ENCODE measurements around the gene VEGFC. TPM values are rescaled to one million over a fixed set of nuclear protein-coding genes. Genes with fewer than 3 reads are reported as not detected.

VEGFC gene
- total and polyA plus RNA-seq, 12 donors, result 5.4 to 14.4 (median 8.7) TPM

GRCh38 chr4:176721459-176721858 lies 71.3 kb downstream of the VEGFC start:
- DNase-seq (no peak), ATAC-seq (no peak)
- Histone ChIP-seq H3K27ac (no peak overlapping the region), H3K36me3 (no peaks in the 10 kb centered on the region), H3K27me3 (no peaks in the 10 kb centered on the region), H3K9me3 (peaks cover 0 to 11% (median 5%) of the 10 kb centered on the region in 11 donors), H3K4me3 (no peak overlapping the region), H3K4me1 (peaks cover 0 to 24% (median 0%) of the 10 kb centered on the region in 9 donors)
- 89 to 90% methylated on average over 3 of the region's 3 CpGs for WGBS, 2 donors
- no peak for TF ChIP-seq CTCF (IDR thresholded peaks at IDR 0.05)
- intact Hi-C loops (cut with DNase I), result loop anchor here in 2 of 10 donors (10.0 kb wide), 1 partner anchor 63 kb away; no protein-coding TSS in a partner anchor

- no peak for TF ChIP-seq CTCF (IDR thresholded peaks at IDR 0.05)
- H3K27ac ChIP-seq, result peak overlapping the region in 2 of 10 donors; percentile 6 to 8
- ATAC-seq (no peak), DNase-seq (no peak)
- peaks cover 0 to 21% (median 0%) of the 10 kb centered on the region in 9 donors for H3K4me1 ChIP-seq
- no peaks in the 10 kb centered on the region for H3K36me3 ChIP-seq
- no peaks in the 10 kb centered on the region for H3K27me3 ChIP-seq
- intact Hi-C loops (cut with DNase I), result no loop called here
- 41 to 50% methylated on average over 1 of the region's 1 CpG for WGBS, 2 donors
- peaks cover 0 to 11% (median 5%) of the 10 kb centered on the region in 11 donors for H3K9me3 ChIP-seq
- H3K4me3 ChIP-seq, result no peak overlapping the region
These were observed 73.8 kb downstream of the VEGFC start for GRCh38 chr4:176718881-176719280.

- peaks cover 0 to 11% (median 5%) of the 10 kb centered on the region in 11 donors for H3K9me3 ChIP-seq
- DNase-seq (no peak), ATAC-seq (peak in 5 of 8 donors; percentile 31 to 63 (median 47))
- TF ChIP-seq CTCF (IDR thresholded peaks at IDR 0.05), result no peak
- H3K27ac ChIP-seq, result peak overlapping the region in 3 of 10 donors; percentile 0 to 43 (median 32)
- H3K27me3 ChIP-seq, result no peaks in the 10 kb centered on the region
- peaks cover 0 to 21% (median 0%) of the 10 kb centered on the region in 9 donors for H3K4me1 ChIP-seq
- no peaks in the 10 kb centered on the region for H3K36me3 ChIP-seq
- WGBS, 2 donors, result 60 to 78% methylated on average over 2 of the region's 2 CpGs
- intact Hi-C loops (cut with DNase I), result no loop called here
- H3K4me3 ChIP-seq, result no peak overlapping the region
These were observed 75.5 kb downstream of the VEGFC start for GRCh38 chr4:176717237-176717636.

GRCh38 chr4:176709417-176709816 lies 83.3 kb downstream of the VEGFC start:
- Histone ChIP-seq H3K9me3 (no peaks in the 10 kb centered on the region), H3K27ac (peak overlapping the region in 4 of 10 donors; percentile 10 to 57 (median 26)), H3K36me3 (no peaks in the 10 kb centered on the region), H3K27me3 (no peaks in the 10 kb centered on the region), H3K4me1 (peaks cover 0 to 13% (median 0%) of the 10 kb centered on the region in 9 donors), H3K4me3 (no peak overlapping the region)
- DNase-seq, result no peak
- peak in 4 of 8 donors; percentile 44 to 85 (median 76) for ATAC-seq
- no peak for TF ChIP-seq CTCF (IDR thresholded peaks at IDR 0.05)
- intact Hi-C loops (cut with DNase I), result no loop called here
- 49 to 54% methylated on average over 5 of the region's 5 CpGs for WGBS, 2 donors
